Activated naive CD4-positive, alpha-beta T cell treated with anti-CD3 and anti-CD28 coated beads, Interleukin-2, amount 50 U/mL, for 24 hours (primary cell): Measurements from ENCODE around the gene C12orf60.

Experiments used
- H3K27ac Mint-ChIP-seq: one replicate; pipeline ENCODE4 v1.8.0; 2021; ENCODE audit warnings: mild to moderate bottlenecking, mixed read lengths
- H3K27me3 Mint-ChIP-seq: one replicate; pipeline ENCODE4 v1.8.0; 2021; ENCODE audit warnings: mixed read lengths
- H3K36me3 Mint-ChIP-seq: one replicate; pipeline ENCODE4 v1.8.0; 2021; ENCODE audit warnings: mixed read lengths
- H3K4me1 Mint-ChIP-seq: one replicate; pipeline ENCODE4 v1.8.0; 2021; ENCODE audit warnings: mixed read lengths
- H3K4me3 Mint-ChIP-seq: one replicate; pipeline ENCODE4 v1.8.0; 2021; ENCODE audit warnings: mild to moderate bottlenecking, mixed read lengths
- H3K9me3 Mint-ChIP-seq: one replicate; pipeline ENCODE4 v1.8.0; 2021; ENCODE audit warnings: mixed read lengths

C12orf60 gene

GRCh38 chr12:14773685-14774073, 29.8 kb upstream of the C12orf60 start:
- Mint-ChIP-seq H3K4me1 (peaks cover 70% of the 10 kb centered on the region), H3K4me3 (peak overlapping the region; percentile 94), H3K36me3 (peaks cover 3% of the 10 kb centered on the region)

GRCh38 chr12:14774074-14774905, 29.2 kb upstream of the C12orf60 start:
- H3K36me3 Mint-ChIP-seq: peaks cover 1% of the 10 kb centered on the region
- H3K9me3 Mint-ChIP-seq: no peaks in the 10 kb centered on the region
- peak overlapping the region; percentile 94 for H3K4me3 Mint-ChIP-seq
- no peaks in the 10 kb centered on the region for H3K27me3 Mint-ChIP-seq
- H3K27ac Mint-ChIP-seq: peak overlapping the region; percentile 95
- H3K4me1 Mint-ChIP-seq: peaks cover 64% of the 10 kb centered on the region

More at GRCh38 chr12:14773685-14774073, 29.8 kb upstream of the C12orf60 start:
- H3K9me3 Mint-ChIP-seq: no peaks in the 10 kb centered on the region
- H3K27ac Mint-ChIP-seq: peak overlapping the region; percentile 95
- no peaks in the 10 kb centered on the region for H3K27me3 Mint-ChIP-seq

- peak overlapping the region; percentile 95 for H3K27ac Mint-ChIP-seq
- H3K27me3 Mint-ChIP-seq: no peaks in the 10 kb centered on the region
- peak overlapping the region; percentile 94 for H3K4me3 Mint-ChIP-seq
- no peaks in the 10 kb centered on the region for H3K9me3 Mint-ChIP-seq
- peaks cover 62% of the 10 kb centered on the region for H3K4me1 Mint-ChIP-seq
- peaks cover 1% of the 10 kb centered on the region for H3K36me3 Mint-ChIP-seq
Observed at GRCh38 chr12:14774906-14775635, 28.4 kb upstream of the C12orf60 start.

GRCh38 chr12:14775636-14775980, 27.9 kb upstream of the C12orf60 start:
- Mint-ChIP-seq H3K27ac (peak overlapping the region; percentile 95), H3K36me3 (peaks cover 1% of the 10 kb centered on the region), H3K27me3 (no peaks in the 10 kb centered on the region), H3K4me3 (peak overlapping the region; percentile 94), H3K4me1 (peaks cover 62% of the 10 kb centered on the region), H3K9me3 (no peaks in the 10 kb centered on the region)

GRCh38 chr12:14776236-14776961, 27.1 kb upstream of the C12orf60 start:
- Mint-ChIP-seq H3K9me3 (no peaks in the 10 kb centered on the region), H3K4me1 (peaks cover 55% of the 10 kb centered on the region), H3K27ac (peak overlapping the region; percentile 62), H3K4me3 (peak overlapping the region; percentile 94), H3K36me3 (peaks cover 1% of the 10 kb centered on the region), H3K27me3 (no peaks in the 10 kb centered on the region)

- Mint-ChIP-seq H3K4me1 (peaks cover 47% of the 10 kb centered on the region), H3K4me3 (no peak overlapping the region), H3K27ac (no peak overlapping the region), H3K36me3 (peaks cover 1% of the 10 kb centered on the region), H3K9me3 (no peaks in the 10 kb centered on the region), H3K27me3 (no peaks in the 10 kb centered on the region)
Observed at GRCh38 chr12:14777271-14777670, 26.2 kb upstream of the C12orf60 start.

GRCh38 chr12:14779834-14780233, 23.6 kb upstream of the C12orf60 start:
- H3K4me3 Mint-ChIP-seq: no peak overlapping the region
- H3K9me3 Mint-ChIP-seq: no peaks in the 10 kb centered on the region
- H3K27me3 Mint-ChIP-seq: no peaks in the 10 kb centered on the region
- H3K4me1 Mint-ChIP-seq: peaks cover 27% of the 10 kb centered on the region
- H3K27ac Mint-ChIP-seq: no peak overlapping the region
- H3K36me3 Mint-ChIP-seq: peaks cover 1% of the 10 kb centered on the region

- Mint-ChIP-seq H3K4me3 (no peak overlapping the region), H3K36me3 (peaks cover 1% of the 10 kb centered on the region), H3K4me1 (peaks cover 17% of the 10 kb centered on the region), H3K27me3 (no peaks in the 10 kb centered on the region), H3K9me3 (no peaks in the 10 kb centered on the region), H3K27ac (no peak overlapping the region)
Observed at GRCh38 chr12:14780859-14781258, 22.6 kb upstream of the C12orf60 start.

- no peaks in the 10 kb centered on the region for H3K9me3 Mint-ChIP-seq
- no peaks in the 10 kb centered on the region for H3K27me3 Mint-ChIP-seq
Observed at GRCh38 chr12:14781563-14781962, 21.9 kb upstream of the C12orf60 start.

GRCh38 chr12:14782756-14783155, 20.7 kb upstream of the C12orf60 start:
- no peak overlapping the region for H3K27ac Mint-ChIP-seq
- no peak overlapping the region for H3K4me3 Mint-ChIP-seq
- no peaks in the 10 kb centered on the region for H3K9me3 Mint-ChIP-seq
- peaks cover 4% of the 10 kb centered on the region for H3K4me1 Mint-ChIP-seq
- H3K27me3 Mint-ChIP-seq: no peaks in the 10 kb centered on the region
- H3K36me3 Mint-ChIP-seq: peaks cover 6% of the 10 kb centered on the region

More at GRCh38 chr12:14781563-14781962, 21.9 kb upstream of the C12orf60 start:
- no peak overlapping the region for H3K27ac Mint-ChIP-seq
- no peak overlapping the region for H3K4me3 Mint-ChIP-seq
- H3K36me3 Mint-ChIP-seq: peaks cover 1% of the 10 kb centered on the region
- H3K4me1 Mint-ChIP-seq: peaks cover 10% of the 10 kb centered on the region

- Mint-ChIP-seq H3K27ac (peak overlapping the region; percentile 31), H3K4me1 (no peaks in the 10 kb centered on the region), H3K36me3 (peaks cover 10% of the 10 kb centered on the region), H3K9me3 (no peaks in the 10 kb centered on the region), H3K4me3 (no peak overlapping the region), H3K27me3 (no peaks in the 10 kb centered on the region)
Observed at GRCh38 chr12:14784471-14784870, 19.0 kb upstream of the C12orf60 start.

GRCh38 chr12:14785568-14785967, 17.9 kb upstream of the C12orf60 start:
- Mint-ChIP-seq H3K36me3 (peaks cover 12% of the 10 kb centered on the region), H3K27me3 (no peaks in the 10 kb centered on the region), H3K4me3 (no peak overlapping the region), H3K9me3 (no peaks in the 10 kb centered on the region), H3K4me1 (no peaks in the 10 kb centered on the region), H3K27ac (no peak overlapping the region)

GRCh38 chr12:14795028-14795448, 8.4 kb upstream of the C12orf60 start:
- peak overlapping the region; percentile 17 for H3K27ac Mint-ChIP-seq

GRCh38 chr12:14802247-14802646, 1.2 kb upstream of the C12orf60 start:
- peaks cover 7% of the 10 kb centered on the region for H3K36me3 Mint-ChIP-seq
- H3K4me1 Mint-ChIP-seq: peaks cover 33% of the 10 kb centered on the region

More at GRCh38 chr12:14795028-14795448, 8.4 kb upstream of the C12orf60 start:
- H3K27me3 Mint-ChIP-seq: no peaks in the 10 kb centered on the region
- no peak overlapping the region for H3K4me3 Mint-ChIP-seq
- peaks cover 18% of the 10 kb centered on the region for H3K36me3 Mint-ChIP-seq
- peaks cover 5% of the 10 kb centered on the region for H3K4me1 Mint-ChIP-seq
- no peaks in the 10 kb centered on the region for H3K9me3 Mint-ChIP-seq

GRCh38 chr12:14802721-14803010, 804 bp upstream of the C12orf60 start:
- Mint-ChIP-seq H3K27me3 (no peaks in the 10 kb centered on the region), H3K27ac (no peak overlapping the region), H3K4me1 (peaks cover 28% of the 10 kb centered on the region), H3K9me3 (no peaks in the 10 kb centered on the region), H3K4me3 (no peak overlapping the region), H3K36me3 (peaks cover 4% of the 10 kb centered on the region)

More at GRCh38 chr12:14802247-14802646, 1.2 kb upstream of the C12orf60 start:
- Mint-ChIP-seq H3K4me3 (no peak overlapping the region), H3K9me3 (no peaks in the 10 kb centered on the region), H3K27ac (no peak overlapping the region), H3K27me3 (no peaks in the 10 kb centered on the region)

- H3K36me3 Mint-ChIP-seq: peaks cover 4% of the 10 kb centered on the region
- no peak overlapping the region for H3K4me3 Mint-ChIP-seq
Observed at GRCh38 chr12:14803830-14804160, 325 bp downstream of the C12orf60 start.

More at GRCh38 chr12:14803830-14804160, 325 bp downstream of the C12orf60 start:
- peaks cover 28% of the 10 kb centered on the region for H3K4me1 Mint-ChIP-seq
- no peaks in the 10 kb centered on the region for H3K27me3 Mint-ChIP-seq
- no peak overlapping the region for H3K27ac Mint-ChIP-seq
- no peaks in the 10 kb centered on the region for H3K9me3 Mint-ChIP-seq
